NCI-H1105 treated with DMSO at 0.1 percent for 48 hours (cell line): Measurements from ENCODE around the gene XYLT1.
A peak's percentile ranks its signal among the peaks of the same experiment; 100 is the strongest.
"Not testable (repeated sequence)": the region's sequence is repeated elsewhere in the genome, so short reads cannot be mapped to it uniquely, and the experiment has no call there.

Experiments
- DNase-seq: peaks from one replicate; lab custom pipeline; 2025; lab: John Stamatoyannopoulos, UW

The XYLT1 gene

DNA sequence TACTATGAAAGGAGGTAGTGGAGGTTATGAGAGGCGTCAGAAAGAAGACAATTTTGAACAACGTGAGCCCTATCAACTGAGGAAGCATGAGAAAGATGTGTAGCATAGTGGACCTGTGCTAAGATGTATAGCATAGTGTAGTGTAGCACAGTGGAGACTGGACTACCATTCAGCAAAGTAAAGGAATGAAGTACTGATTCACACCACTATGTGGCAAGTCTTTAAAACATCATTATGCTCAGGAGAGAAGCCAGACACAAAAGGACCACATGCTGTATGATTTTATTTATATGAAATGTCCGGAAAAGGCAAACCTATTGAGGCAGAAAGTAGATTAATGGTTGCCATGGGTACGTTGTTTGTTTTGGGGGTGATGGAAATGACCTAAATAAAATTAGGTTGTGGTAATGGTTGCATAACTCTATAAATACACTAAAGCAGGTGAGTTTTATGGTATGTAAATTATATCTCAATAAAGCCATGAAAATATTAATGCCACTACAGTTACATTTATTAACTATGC is 20.4 kb upstream of the XYLT1 start:
- no peak for DNase-seq

DNA sequence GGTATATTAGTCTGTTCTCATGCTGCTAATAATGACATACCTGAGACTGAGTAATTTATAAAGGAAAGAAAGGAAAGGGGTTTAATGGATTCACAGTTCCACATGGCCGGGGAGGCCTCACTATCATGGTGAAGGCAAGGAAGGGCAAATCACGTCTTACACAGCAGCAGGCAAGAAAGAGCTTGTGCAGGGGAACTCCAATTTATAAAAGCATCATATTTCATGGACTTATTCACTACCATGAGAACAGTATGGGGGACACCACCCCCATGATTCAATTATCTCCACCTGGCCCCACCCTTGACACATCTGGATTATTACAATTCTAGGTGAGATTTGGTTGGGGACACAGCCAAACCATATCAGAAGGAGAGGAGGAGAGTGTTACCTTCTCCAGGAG is 17.7 kb upstream of the XYLT1 start:
- no peak for DNase-seq

DNA sequence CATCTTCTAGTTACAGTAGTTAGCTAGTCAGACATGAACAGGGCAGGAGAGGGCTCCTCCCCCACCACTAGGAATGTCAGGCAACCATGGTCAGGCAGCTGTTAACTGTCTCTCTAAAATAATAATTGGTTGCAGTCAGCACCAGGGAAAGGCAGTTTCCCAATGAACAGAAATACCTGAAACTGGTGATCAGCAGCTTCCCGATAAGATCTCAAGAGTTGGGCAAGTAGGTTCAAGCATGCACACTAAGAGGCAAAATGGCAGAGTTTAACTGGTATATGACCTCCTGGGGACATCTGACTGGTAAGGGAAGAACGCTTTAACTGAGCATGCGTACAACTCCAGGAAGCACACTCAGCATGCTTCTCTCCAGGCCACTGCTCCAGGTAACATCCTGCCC is 12.6 kb upstream of the XYLT1 start:
- DNase-seq = no peak

DNA sequence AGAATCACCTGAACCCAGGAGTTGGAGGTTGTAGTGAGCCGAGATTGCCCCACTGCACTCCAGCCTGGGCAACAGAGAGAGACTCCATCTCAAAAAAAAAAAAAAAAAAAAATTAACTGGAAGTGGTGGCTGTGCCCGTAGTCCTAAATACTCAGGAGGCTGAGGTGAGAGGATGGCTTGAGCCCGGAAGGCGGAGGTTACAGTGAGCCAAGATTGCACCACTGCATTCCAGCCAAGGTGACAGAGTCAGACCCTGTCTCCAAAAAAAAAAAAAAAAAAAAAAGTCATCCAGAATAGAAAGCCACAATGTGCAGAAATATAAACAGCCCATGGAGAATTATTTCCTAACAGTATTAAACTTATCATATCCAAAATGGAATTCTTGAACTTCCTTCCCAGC is 11.6 kb upstream of the XYLT1 start:
- DNase-seq = not testable (repeated sequence)

DNA sequence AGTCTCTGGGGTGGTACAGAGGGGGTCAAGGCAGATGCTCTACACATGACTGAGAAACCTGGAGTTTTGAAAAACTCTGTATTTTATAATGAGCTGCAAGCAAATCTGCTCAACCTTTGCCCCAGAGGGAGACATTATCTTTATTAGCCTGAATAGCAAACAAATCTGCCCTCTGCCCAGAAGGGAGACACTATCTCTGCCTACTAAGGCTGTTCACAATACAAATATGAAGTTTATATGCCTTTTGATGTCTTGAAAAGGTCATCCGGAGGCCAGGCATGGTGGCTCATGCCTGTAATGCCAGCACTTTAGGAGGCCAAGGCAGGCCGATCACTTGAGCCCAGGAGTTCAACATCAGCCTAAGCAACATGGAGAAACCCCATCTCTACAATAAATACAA is 11.0 kb upstream of the XYLT1 start:
- DNase-seq = no peak

DNA sequence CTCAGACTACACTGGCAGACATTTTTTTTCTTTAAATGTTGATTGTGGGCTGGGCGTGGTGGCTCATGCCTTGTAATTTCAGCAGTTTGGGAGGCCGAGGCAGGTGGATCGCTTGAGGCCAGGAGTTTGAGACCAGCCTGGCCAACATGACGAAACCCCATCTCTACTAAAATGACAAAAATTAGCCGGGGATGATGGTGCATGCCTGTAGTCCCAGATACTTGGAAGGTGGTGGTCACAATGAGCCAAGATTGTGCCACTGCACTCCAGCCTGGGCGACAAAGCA is 6.4 kb upstream of the XYLT1 start:
- not testable (repeated sequence) for DNase-seq

DNA sequence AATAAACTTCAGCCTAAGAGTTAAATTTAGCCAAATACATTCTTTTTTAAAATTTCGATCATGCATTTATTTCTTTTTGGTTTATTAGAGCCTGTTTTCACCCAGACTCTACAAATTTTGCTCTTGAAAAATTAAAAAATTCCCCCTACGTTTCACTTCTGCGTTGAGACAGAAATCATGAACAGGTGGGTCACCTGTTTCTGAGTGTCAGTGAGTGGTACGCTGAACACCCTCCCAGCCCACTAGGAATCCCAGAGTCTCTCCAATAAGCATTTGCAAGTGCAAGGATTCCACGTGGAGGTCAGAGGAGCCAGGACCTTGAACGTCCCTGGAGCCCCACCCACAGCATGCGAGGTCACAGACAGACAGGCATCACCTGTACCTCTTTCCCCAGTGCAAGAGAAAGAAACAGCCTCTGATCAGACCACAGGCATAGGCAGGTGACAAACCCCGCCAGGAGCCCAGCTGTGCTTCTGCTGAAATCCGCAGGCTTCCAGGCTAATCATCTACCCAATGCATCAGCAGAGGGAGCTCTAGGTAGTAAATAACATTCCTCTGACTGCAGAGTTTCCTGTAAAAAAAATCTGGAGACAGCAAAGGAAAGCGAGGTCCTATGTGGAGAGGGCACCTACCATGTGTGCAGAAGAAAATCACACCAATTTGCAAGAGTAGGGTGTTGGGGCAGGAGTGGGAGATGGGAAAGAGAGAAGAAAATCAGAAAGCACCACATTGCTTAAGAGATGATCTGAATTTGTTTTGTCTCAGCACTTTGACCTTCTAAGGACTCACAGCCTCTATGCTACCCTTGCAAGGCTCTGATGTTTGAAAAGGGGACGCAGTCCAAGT is 5.9 kb upstream of the XYLT1 start:
- DNase-seq = peak; percentile 66

DNA sequence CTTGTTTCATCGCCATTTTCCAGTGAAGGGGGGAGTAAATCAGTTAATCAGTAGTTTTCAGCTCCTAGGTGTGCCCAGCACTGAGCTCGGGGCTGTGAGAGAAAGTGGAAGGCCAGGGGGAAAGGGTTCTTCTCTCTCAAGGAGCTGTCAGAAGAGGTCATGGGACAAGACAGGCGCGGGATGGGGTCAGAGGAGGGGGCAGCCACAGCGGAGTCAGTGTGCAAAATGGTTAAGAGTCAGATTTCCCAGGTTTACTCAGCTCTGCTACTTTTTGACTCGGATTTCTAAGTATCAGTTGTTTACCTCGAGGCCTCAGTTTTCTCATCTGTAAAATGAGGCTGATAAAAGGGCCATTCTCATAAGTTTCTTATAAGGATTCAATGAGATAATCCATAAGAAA is 4.3 kb upstream of the XYLT1 start:
- DNase-seq = no peak

DNA sequence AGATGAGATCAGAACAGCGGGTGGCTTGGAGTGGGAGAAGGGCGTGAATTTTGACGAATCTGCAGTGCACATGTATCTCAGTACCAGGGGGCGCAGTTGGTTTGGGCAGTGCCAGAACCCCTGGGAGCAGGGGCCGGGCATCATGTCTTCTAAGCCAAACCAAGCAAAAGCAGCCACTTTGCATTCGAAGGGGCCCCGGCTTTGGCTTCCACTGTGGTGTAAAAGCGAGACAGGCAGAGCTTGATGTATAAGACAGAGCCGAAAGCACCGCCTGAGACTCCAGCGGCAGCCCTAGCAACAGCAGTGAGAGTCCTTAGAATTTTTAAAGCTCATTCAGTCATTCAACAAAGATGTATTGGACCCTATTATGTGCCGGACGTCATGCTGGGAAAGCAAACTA is 3.8 kb upstream of the XYLT1 start:
- DNase-seq = no peak

DNA sequence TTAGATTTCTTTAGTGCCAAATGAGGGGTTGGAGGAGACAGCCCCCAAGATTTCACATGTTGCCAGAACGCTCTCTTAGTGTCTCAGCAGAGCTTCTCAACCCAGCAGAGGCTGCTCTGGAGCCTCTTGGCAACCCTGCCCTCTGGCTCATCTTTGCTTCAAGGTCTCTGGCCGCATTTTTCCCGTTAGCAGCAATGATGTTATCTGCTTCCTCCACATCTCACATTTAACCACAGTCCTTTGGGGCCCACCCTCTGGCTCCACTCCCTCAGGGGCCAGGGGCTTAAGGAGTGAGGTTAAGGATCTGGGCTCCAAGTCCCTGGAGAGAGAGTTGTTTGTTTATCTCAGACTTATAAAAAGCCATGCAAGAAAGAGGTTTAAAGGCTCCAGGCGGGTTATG is 3.3 kb upstream of the XYLT1 start:
- no peak for DNase-seq

DNA sequence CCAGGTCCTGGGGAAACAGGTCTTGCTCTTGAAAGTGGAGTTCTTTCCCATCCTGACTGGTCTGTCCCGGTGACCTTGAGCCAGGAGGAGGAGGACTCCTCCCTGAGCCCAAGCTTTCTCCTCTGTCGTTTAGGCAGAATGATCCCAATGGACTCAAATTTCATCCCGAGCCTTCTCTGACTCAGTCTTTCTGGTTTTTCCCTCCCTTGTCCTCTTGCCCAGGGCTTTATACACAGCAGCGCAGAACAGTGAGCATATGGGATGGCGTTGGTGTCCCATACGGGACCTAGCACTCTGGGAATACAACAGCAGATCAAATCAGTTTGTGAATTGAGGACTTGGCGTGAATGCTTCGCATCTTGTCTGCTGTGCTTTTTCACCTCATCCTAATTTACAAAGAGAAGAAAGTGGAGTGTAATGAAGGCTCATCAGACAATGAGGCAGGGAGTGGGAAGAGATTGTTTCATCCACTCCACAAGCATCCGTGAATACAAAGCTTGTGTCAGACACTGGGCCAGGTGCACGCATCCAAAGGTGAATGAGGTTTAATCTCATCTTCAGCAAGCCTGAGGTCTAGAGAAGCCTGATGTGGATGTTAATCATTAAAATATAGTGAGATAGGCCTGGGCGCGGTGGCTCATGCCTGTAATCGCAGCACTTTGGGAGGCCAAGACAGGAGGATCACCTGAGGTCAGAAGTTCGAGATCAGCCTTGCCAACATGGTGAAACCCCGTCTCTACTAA is 1.1 kb upstream of the XYLT1 start:
- DNase-seq = no peak

DNA sequence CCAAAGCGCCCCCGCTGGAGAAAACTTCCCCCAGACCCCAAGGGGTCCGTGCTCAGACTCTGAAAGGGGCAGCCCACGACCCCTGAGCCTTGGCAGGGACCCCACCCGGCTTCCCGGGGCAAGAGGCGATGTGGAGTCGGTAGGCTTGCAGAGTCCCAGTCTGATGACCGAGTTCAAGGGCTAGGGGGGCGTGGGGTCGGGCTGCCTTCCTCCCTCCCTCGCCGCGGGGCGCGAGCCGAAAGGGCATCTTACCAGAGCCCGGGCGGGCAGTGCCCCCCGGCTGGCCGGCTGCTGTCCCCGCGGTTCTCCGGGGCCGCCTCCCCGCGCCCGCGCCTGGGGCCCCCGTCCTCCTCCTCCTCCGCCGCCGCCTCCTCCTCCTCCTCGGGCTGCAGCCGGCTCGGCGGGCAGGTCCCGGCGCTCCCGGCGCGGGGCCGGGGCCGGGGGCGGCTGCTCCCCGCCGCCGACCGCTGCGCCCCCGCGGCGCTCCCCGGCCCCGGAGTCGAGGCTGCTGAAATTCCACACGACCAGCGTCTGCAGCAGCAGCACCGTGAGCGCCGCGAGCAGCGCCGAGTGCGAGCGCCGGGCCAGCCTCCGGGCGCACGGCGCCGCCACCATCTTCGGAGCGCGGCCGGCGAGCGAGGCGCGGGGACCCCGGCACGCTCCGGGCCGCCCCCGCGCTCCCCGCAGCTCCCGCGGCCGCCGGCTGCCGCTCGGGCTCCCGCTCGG is 415 bp downstream of the XYLT1 start:
- peak; percentile 36 for DNase-seq

DNA sequence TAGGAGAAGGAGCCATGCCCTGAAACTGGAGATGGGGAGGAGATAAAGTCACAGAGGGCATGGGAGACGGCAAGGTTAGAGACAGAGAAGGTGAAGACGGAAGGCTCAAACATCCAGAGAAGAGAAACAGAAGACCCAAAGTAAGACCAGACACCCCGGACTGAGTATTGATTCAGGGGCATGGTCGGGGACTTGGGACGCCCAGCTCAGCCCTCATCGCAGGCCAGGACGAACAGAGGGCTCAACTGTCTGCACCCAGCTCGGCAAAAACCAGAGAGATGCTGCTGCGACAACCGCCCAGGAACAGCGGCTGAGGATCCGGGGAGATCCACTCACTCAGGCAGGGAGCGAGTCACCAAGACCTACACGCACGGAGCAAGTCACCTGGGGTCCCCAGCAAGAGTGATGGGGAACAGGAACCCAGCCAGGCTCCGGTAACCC is 999 bp downstream of the XYLT1 start:
- DNase-seq = no peak

DNA sequence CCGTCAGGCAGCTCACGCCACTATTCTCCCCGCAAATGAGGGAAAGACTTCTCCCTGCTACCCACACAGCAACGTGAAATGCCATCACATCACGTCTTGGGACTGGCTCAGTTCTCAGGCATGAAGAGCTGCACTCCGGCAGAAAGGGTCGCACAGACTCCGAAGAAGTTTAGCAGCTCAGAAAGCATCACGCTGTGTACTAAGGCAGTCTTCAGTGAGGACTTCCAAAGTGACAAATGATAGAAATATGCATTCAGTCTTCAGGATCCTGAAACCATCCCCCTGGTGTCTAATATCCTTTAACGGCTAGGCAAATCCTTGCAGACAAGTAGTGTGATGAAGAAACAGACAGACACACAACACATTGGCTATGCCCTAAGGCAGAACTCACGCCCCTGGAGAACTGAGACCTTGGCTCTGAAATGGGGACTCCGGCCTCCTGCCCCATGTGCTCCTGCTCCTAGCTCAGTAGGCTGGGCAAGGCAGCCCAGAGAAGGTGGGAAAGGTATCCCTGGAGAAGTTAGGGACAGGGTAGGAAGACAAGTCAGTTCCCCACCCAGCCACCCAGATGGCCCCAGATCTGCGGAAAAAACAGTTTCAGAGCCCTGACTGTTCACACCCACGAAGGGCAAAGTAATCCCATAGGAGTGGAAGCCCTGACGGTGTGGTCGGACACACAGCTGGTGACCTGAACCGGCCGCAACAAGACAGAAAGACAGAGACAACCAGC is 1.6 kb downstream of the XYLT1 start:
- no peak for DNase-seq

DNA sequence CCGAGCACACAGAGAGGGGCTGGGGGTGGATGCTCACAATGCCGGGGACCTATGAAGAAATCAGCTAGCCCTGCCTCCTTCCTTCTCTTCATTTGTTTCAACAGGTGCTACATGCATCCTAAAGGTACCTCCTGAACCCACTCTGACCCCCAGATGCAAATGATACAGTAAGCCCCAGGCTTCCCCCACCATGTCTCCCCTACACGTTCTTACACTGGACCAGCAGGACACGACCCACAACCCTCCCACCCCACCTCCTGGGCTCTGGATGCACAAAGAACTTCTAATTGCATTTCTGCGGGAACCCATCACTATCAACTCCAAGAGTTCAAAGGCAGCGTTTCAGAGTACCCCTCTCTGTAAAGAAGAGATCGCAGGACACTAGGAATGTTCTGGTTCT is 2.1 kb downstream of the XYLT1 start:
- no peak for DNase-seq

DNA sequence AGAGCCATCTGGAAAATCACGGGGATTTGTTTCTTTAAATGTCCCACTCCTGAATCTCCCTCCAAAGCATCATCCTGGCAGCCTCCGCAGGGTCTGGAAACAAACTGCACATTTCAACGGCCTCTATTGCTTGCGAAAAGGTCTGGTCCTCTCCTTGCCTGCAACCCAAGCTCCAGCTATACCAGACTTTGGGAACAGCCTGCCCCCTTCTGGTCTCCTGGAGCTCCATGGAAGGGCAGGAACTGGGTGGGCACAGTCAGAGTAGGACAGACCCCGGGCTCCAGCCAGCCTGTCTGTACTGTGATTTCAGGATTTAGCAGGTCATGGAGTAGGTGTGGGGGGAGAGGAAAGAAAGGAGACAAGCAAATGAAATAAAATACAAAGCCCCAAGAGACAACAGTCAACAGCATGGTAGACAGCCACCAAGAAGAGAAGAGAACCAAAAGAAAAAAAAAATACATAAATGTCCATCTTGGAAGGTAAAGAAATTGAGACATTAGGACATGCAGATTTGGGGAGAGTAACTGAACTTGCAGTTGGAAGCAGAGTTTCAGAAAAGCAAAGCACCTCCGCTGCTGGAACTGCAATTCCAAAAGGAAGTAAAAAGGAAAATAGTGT is 2.7 kb downstream of the XYLT1 start:
- DNase-seq = peak; percentile 38

DNA sequence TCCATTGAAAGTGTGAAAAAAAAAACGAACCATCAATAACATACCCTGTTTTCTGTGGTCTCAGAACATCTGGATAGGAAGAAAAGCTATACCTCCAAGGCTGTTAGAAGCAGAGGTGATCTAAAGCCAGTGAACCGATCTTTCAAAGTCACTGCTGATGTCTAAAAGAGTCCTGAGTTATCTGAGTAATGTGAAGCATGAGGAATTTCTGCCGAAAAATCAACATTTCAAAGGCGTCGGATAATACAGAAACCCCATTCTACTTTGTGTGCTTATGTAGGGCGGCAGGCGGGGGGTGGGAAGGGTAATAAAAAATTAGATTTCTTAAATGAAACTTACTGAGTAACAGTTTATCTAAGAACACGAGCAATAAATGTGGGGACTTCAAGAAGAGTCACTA is 3.9 kb downstream of the XYLT1 start:
- no peak for DNase-seq

DNA sequence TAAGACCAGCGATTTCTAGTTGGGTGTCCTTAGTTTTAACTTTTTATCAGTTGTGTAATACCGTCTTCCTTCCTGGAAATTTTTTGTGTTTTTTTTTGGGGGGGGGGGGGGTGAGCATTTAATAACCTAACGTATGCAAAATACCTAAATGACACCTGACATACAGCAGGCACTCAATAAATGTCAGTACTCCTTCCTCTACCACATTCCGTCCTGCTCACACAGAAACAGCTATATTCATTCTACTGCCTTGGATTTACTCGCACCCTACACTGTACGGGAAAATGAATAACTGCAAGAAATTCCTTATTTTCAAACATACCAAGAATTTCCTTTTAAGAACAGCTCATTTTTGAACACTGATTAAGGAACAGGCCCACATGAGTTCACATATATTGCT is 5.3 kb downstream of the XYLT1 start:
- DNase-seq = no peak

DNA sequence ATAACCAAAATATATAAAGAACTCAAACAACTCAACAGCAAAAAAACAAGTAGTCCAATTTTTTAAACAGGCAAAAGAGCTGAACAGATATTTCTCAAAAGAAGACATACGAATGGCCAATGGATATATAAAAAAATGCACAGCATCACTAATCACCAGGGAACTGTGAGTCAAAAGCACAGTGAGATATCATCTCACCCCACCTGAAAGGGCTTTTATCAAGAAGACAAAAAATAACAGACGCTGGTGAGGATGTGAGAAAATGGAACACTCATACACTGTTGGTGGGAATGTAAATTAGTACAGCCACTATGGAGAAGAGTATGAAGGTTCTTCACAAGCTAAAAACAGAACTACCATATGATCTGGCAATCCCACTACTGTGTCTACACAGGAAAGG is 7.4 kb downstream of the XYLT1 start:
- DNase-seq = no peak

DNA sequence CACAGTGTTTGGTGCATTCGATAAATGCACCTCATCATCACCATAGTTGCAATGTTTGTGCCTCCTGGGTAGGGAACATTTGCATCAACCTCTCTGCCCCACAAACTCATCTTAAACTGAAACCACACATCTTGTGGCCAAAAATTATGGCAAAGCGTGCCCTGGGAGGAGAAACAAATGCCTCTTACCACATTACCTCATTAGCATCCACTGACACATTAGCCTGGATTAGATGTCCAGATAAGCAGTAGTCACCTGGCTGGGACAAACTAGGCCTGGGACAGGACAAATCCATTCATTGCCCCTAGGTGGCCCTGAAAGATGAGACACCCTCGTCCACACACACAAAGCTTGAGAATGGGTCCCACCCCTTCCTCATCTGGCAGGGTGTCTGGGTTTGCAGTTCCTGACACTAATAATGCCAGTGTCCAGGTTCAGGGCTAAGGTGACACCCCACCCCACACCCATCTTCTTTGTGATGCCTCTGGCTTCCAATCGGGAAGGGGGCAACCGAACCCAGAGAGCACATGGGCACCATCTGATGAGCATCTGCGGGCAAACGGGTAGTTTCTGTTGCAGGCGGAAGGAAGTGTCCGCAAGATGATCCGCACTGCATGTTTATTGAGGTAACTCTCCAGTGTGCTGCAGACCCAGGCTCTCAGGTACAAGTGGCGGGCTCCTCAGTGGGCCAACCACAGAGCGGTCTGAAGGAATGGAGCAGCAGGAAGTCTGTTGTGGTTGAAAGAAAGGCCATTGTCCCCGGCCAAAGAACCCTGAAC is 8.6 kb downstream of the XYLT1 start:
- DNase-seq = no peak

DNA sequence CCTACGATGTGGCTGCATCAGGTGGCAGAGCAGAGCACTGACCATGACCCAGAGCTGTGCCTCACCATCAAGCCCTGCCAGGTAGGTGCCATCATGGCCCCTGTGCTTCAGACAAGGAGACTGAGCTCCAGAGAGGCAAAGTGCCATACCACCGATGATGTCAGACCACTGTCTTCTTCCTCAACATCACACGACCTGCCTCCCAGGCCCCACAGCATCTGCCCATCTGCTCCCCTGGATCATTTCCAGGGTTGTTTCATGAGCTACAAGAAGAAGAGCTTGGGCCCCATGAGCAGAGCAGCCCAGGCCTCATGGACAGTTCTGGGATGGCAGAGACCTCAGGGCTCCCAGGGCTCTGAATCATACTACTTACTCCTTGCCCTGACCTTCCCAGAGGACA is 9.9 kb downstream of the XYLT1 start:
- no peak for DNase-seq
